Measurements from ENCODE around the gene KDM6B.

- no peak for TF ChIP-seq POLR2A (IDR thresholded peaks at IDR 0.05)
- no peak for TF ChIP-seq CTCF (IDR thresholded peaks at IDR 0.05)
Measured at GRCh38 chr17:7881276-7882054, 47.4 kb downstream of the KDM6B start.
